Measurements from ENCODE around the gene CABP1.

The CABP1 gene

DNA sequence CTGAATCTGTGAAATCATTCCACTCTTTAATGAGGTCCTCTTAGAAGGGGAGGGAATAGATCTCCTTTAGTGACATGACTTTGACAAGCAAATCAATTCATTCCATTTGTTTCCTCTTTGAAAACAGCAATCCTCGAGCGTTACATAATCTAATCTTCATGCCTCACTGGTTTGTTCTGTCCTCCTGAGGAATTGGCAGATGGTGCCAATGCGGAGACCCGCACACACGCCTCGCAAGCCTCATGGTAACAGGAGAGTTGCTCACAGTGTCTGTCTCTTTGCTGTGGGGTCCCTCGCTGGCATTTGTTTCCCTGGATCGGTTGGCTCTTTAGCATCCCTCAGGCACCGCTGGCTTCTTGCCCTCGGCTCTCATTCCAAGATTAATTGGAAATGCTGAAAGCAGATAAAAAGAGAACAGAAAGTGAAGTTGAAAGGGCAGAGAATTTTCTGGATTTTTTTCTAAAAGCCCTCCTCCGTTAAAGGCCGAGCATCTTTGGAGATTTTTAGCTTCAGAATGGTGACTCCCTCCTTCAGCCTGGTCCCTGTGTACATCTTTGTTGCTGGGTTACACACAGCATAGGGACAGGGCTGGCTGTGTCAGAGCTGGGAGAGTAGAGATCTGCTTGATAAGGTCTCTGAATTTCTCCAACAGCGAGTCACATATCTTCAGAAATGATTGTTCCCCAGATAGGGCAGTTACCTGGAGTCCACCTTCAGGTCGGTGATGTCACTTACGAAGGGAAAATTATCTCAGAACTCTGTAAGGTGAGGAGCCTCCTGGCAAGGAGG, 10.1 kb upstream of the CABP1 start:
- no peak for DNase-seq (ENCODE audit: low read depth in 2 of 2)

DNA sequence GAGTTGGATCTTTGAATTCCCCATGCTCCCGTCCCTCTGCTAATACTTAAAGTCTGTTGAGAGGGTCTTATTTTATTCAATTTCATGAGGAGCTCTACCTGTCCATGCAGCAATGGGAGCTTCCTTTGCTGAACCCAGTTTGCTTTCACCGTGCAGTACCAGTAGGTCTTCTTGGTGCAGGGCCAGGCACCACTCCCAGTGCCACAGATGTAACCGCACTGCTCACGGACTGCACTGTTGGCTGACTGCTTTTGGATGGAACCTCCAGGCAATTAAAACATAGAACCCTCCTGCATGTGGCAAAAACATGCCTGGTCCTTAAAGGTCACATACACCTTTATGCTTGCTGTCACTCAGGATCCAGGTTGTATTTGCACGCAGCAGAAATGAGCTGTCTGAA, 9.3 kb upstream of the CABP1 start:
- no peak for DNase-seq (ENCODE audit: low read depth in 2 of 2)

- DNase-seq (ENCODE audit: low read depth in 2 of 2): no peak
Measured at GRCh38 chr12:120640861-120641833, 721 bp downstream of the CABP1 start.

DNA sequence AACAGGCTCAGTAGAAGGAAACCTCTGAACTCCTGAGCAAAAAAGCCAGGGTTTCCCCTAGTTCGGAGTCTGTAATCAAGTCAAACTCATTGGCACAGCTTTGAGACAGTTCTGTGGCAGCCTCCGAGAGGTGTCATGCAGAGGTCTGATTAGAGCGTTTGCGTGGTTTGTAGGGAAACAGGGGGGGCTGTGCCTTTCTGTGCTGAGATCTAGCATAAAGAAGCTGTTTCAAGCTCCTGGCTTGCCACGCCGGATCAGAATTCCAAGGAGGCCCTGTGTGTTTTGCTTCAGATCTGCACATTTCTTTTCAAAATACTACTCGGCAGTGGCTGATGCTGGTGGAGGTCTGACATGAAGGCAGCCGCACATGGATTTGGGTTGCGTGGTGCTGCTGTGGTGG, 1.7 kb downstream of the CABP1 start:
- no peak for DNase-seq (ENCODE audit: low read depth in 2 of 2)

DNA sequence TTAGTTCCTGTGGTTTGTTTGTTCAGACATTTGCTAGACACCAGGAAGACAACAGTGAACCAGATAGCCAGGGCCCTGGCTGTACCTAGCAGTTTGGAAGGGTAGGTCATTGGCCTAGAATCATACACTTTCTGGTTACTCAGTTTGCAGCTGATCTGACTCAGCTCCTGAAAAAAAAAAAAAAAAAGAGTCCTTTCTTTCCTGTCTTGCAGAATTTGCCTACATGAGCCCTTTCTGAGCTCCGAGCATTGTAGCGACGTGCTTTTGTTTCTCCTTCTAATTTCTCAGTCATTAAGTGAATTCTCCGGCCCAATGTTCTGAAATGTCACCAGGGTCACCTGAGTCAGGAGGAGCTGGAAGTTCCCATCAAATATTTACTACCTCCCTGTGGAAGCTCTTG, 2.4 kb downstream of the CABP1 start:
- DNase-seq (ENCODE audit: low read depth in 2 of 2): no peak

DNA sequence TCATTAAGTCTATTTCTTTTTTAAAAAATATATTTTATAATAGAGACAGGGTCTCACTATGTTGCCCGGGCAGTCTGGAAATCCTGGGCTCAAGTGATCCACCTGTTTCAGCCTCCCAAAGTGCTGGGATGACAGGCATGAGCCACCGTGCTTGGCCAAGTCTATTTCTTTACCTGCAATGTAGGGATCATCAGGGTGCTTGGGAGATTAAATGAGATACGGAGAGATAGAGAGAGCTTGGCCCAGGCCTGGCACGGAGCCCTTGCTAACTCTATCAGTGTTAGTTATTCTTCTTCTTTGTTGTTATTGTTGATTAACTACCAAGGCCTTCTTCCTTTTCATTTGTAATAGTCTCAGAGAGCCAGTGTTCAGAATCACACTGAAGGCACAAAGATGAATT, 3.1 kb downstream of the CABP1 start:
- DNase-seq (ENCODE audit: low read depth in 2 of 2): no peak

DNA sequence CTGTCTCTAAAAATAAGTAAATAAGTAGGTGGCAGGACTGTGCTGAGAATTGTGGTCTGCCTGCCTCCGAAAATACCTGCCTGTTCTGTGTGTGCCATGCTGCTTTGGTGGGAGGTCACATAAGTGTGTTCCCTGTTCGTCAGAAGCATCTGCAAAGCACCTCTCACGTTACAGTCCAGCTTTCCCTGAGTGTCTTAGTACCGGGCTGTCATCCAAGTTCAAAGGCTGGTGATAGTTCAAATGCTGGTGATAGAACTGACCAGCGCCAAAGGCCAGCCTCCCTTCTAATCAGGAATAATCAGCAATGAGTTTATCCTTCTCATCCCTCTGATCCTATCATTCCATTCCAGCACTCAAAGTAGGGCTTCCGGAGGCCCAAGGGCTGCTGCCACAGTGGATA, 5.6 kb downstream of the CABP1 start:
- DNase-seq (ENCODE audit: low read depth in 2 of 2): no peak

GRCh38 chr12:120647375-120647755, 6.9 kb downstream of the CABP1 start:
- DNase-seq (ENCODE audit: low read depth in 2 of 2): no peak

DNA sequence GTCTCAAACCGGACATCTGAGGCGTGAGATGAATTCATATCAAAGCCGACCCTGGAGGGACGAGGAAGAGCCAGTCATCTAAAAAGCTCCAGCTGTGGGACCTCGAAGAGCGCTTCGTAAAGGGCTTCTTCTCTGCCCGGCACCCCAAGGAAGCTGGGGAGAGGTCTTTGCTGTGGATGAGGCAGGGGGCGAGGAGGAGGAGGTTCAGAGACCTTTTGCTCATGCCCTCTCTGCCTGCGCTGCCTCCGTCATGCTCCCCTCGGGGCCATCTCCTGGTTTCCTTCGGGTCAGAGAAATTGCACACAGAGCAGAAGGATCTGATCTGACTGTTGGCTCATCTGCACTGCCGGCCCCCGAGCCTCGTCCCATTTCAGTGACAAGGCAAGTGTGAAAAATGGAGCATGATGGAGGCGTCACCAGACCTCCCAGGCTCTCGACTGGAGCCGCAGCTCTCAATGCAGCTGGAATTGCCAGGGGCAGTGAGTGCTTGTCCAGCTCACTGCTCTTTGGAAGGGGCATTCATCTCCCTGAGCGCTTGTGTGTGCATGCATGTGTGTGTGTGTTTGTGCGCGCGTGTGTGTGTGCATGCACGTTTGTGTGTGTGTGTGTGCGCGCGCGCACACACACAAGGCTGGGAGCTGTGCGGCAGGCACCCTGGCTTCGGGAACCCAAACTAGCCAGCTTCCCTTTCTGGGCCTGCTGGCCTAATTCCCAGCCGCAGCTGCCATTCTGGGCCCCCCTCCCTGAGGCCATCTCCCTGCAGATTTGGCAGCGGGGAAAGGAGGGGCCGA, 9.2 kb downstream of the CABP1 start:
- DNase-seq (ENCODE audit: low read depth in 2 of 2): no peak

- no peak for DNase-seq (ENCODE audit: low read depth in 2 of 2)
Measured at GRCh38 chr12:120650233-120650690, 9.8 kb downstream of the CABP1 start.

DNA sequence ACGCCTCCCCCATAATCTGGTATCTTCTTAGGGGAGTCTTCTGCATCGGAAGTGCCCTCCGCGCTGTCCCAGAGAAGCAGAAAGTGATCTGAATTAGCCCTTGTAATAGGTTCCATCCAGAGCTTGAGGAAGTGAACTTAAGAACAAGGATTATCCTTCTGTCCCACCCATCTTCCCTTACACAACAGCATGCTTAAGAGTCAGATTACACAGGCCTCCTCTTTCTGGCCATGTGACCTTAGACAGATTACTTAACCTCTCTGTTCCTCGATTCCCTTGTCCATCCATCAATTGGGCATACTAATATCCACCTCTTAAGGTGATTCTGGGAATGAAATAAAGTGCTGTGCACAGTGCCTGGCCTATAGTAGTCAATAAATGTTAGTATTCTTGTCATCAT, 11.4 kb downstream of the CABP1 start:
- DNase-seq (ENCODE audit: low read depth in 2 of 2): no peak

DNA sequence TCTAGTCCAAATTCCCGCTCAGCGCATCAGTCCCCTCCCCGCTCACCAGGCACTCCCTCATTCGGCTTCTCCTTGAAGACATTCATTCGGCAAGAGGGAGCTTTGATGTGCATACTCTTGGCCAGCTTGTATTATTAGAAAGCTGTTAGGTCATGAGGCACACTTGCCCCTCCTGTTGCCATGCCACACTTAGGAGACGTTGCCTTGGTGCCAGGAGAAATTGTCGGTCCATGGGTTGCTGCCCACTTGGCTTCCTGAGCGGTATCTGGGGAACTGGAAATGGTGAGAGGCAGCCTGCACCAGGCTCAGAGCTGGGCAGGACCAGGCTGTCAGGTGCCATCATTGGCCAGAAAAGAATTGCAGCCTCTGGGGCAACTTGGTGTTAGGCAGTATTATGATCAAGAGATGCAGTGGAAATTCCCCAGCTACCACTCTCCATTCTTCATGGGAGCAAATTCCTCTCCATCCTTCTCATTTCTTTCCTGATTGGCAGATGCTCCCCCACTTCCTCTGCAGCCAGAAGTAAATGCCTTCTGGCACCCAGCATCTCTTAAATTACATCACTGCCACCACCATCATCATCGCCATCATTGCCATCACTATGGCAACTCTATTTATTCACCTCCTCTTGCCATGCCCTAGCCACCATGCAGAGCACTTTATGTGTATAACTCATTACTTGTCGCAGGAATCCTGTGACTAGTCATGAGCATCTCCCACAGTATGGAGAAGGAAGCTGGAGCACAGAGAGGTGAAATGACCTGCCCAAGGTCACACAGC, 12.4 kb downstream of the CABP1 start:
- no peak for DNase-seq (ENCODE audit: low read depth in 2 of 2)

- DNase-seq (ENCODE audit: low read depth in 2 of 2): no peak
Measured at GRCh38 chr12:120653611-120654010, 13.2 kb downstream of the CABP1 start.

GRCh38 chr12:120654656-120655055, 14.2 kb downstream of the CABP1 start:
- DNase-seq (ENCODE audit: low read depth in 2 of 2): no peak

GRCh38 chr12:120656008-120656407, 15.6 kb downstream of the CABP1 start:
- DNase-seq (ENCODE audit: low read depth in 2 of 2): no peak

GRCh38 chr12:120658286-120659150, 18.1 kb downstream of the CABP1 start:
- DNase-seq (ENCODE audit: low read depth in 2 of 2): no peak

- no peak for DNase-seq (ENCODE audit: low read depth in 2 of 2)
Measured at GRCh38 chr12:120659151-120659525, 18.7 kb downstream of the CABP1 start.

GRCh38 chr12:120661432-120661831, 21.0 kb downstream of the CABP1 start:
- no peak for DNase-seq (ENCODE audit: low read depth in 2 of 2)

GRCh38 chr12:120662879-120663278, 22.5 kb downstream of the CABP1 start:
- DNase-seq (ENCODE audit: low read depth in 2 of 2): no peak

DNA sequence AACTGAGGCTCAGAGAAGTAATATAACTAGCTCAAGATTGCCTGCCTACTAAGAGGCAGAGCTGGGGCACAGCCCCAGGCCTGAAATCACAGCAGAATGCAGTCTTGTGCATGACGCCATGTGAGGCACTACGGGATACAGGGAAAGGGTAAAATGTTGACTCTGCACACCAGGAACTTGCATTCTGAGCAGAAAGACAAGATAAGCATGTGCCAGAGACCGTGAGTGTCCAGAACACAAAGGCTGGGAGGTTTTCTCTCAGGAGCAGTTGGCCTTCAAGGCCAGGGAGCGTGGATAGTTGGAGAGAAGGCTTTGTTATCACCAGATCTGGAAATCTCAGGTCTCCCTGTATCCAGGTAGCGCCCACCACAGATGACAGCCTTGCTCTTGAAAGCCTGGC, 23.3 kb downstream of the CABP1 start:
- no peak for DNase-seq (ENCODE audit: low read depth in 2 of 2)
